Measurements from ENCODE around the gene OR10AD1. TPM values are rescaled to one million over a fixed set of nuclear protein-coding genes. Genes with fewer than 3 reads are reported as not detected.

OR10AD1 gene
- polyA plus RNA-seq, 1 of the 3 experiments (the other 2 are of a cell fraction): not detected

- Histone ChIP-seq H4K20me1 (ENCODE audit: insufficient read depth) (no peaks in the 10 kb centered on the region), H3K27ac (ENCODE audit: low read depth in 2 of 2, low read length in 1 of 2) (peak overlapping the region; percentile 80 to 96; a peak in 3 of 4 replicates), H3K9me3 (no peaks in the 10 kb centered on the region), H2AFZ (ENCODE audit: low read depth) (peak overlapping the region; percentile 86), H3K79me2 (ENCODE audit: insufficient read depth) (no peaks in the 10 kb centered on the region), H3K9me2 (no peaks in the 10 kb centered on the region), H3K4me2 (peak overlapping the region; percentile 83), H3K9ac (peak overlapping the region; percentile 71), H3F3A (replicated peaks; ENCODE audit: insufficient read depth) (no peaks in the 10 kb centered on the region), H3K27me3 (ENCODE audit: insufficient read depth) (no peaks in the 10 kb centered on the region), H3K36me3 (replicated peaks in 1 of 2; ENCODE audit: control insufficient read depth in 1 of 2, insufficient read depth in 2 of 2, low read length in 1 of 2) (no peaks in the 10 kb centered on the region), H3K4me1 (ENCODE audit: control insufficient read depth in 1 of 2, insufficient read depth in 2 of 2, low read depth in 1 of 2, low read length in 1 of 2) (peaks cover 9 to 26% of the 10 kb centered on the region in 2 experiments; a peak in 3 of 4 replicates), H3K4me3 (ENCODE audit: low read depth in 2 of 2, low read length in 1 of 2) (peak overlapping the region; percentile 65 to 90)
- POLR2A ChIA-PET: interaction anchor here (1.0 to 1.5 kb wide), 4 partner anchors 10 to 27 kb away, joined by 3 to 11 read pairs (median 3); partner anchors contain the start of gene ASB8
- peak; percentile 81 for DNase-seq
- CTCF ChIA-PET: interaction anchor here (0.7 to 8.2 kb wide), 12 partner anchors 10 to 434 kb away, joined by 3 to 90 read pairs (median 4); partner anchors contain the start of gene ASB8
- TF ChIP-seq ELF1 (IDR thresholded peaks at IDR 0.05): no peak
- no peak for TF ChIP-seq FOXJ3 (CRISPR knock-in tag; IDR thresholded peaks at IDR 0.05)
- TF ChIP-seq RXRA (IDR thresholded peaks at IDR 0.05; ENCODE audit: borderline replicate concordance, low read depth): no peak
- TF ChIP-seq CTCF (IDR thresholded peaks at IDR 0.05): 0 out of 2 replicates have a peak, but pooled peaks have one; percentile 2
- TF ChIP-seq FOXM1 (IDR thresholded peaks at IDR 0.05; ENCODE audit: low read depth): no peak
- TF ChIP-seq TAF1 (IDR thresholded peaks at IDR 0.05; ENCODE audit: borderline replicate concordance, low read depth, low read length): no peak
- 27% methylated on average over 6 of the region's 61 CpGs for WGBS (ENCODE audit: low lambda C conversion rate)
Observed at GRCh38 chr12:48183876-48184548, 19.1 kb downstream of the OR10AD1 start.

- peak; percentile 91 for DNase-seq
- POLR2A ChIA-PET: interaction anchor here (0.6 to 1.4 kb wide), 7 partner anchors 9 to 482 kb away, joined by 3 to 11 read pairs (median 3); partner anchors contain the start of genes ASB8 and SENP1
- peak; percentile 82; the same call in 1 of the 2 replicates for TF ChIP-seq ELF1 (IDR thresholded peaks at IDR 0.05)
- TF ChIP-seq EZH2phosphoT487 (IDR thresholded peaks at IDR 0.05; ENCODE audit: borderline replicate concordance, low read depth): no peak
- peak; percentile 72; the same call in 1 of the 2 replicates for TF ChIP-seq POLR2AphosphoS5 (IDR thresholded peaks at IDR 0.05; ENCODE audit: low read depth, low read length)
- peak; percentile 56 for TF ChIP-seq NRF1 (IDR thresholded peaks at IDR 0.05; ENCODE audit: low read depth, low read length)
- peak; percentile 54 for TF ChIP-seq CTCF (IDR thresholded peaks at IDR 0.05)
- peak; percentile 19; the same call in 1 of the 2 replicates for TF ChIP-seq SIN3A (IDR thresholded peaks at IDR 0.05; ENCODE audit: borderline replicate concordance, low read depth, low read length)
- TF ChIP-seq MXI1 (IDR thresholded peaks at IDR 0.05; ENCODE audit: low read depth, low read length): peak; percentile 65; the same call in 1 of the 2 replicates
- TF ChIP-seq TEAD4 (IDR thresholded peaks at IDR 0.05; ENCODE audit: borderline replicate concordance, insufficient read depth): no peak
- no peak for TF ChIP-seq REST (IDR thresholded peaks at IDR 0.05; ENCODE audit: low read depth, low read length)
- TF ChIP-seq RCOR1 (IDR thresholded peaks at IDR 0.05; ENCODE audit: low read length): no peak
- TF ChIP-seq RFX5 (IDR thresholded peaks at IDR 0.05; ENCODE audit: low read length): peak; percentile 95
- TF ChIP-seq RAD21 (IDR thresholded peaks at IDR 0.05; ENCODE audit: low read length): peak; percentile 40
Observed at GRCh38 chr12:48183091-48183875, 19.8 kb downstream of the OR10AD1 start, which contains the start of gene CCDC184. TSS of gene CCDC184 (plus strand) at chr12:48183644. CDS start at chr12:48184123, 479 bp downstream.

More at GRCh38 chr12:48183091-48183875, 19.8 kb downstream of the OR10AD1 start, which contains the start of gene CCDC184:
- CTCF ChIA-PET: interaction anchor here (0.6 to 8.2 kb wide), 22 partner anchors 10 to 435 kb away, joined by 3 to 90 read pairs (median 4); partner anchors contain the start of genes ASB8 and TMEM106C
- peak within 1 kb of the TSS; percentile 86 for H2AFZ ChIP-seq (ENCODE audit: low read depth)
- H3K4me3 ChIP-seq (ENCODE audit: low read depth in 2 of 2, low read length in 1 of 2): peak within 1 kb of the TSS; percentile 65 to 90
- H3K4me2 ChIP-seq: peak within 1 kb of the TSS; percentile 83
- no peaks in the 10 kb centered on the region for H3K9me2 ChIP-seq
- no peaks in the 10 kb centered on the region for H3K36me3 ChIP-seq (replicated peaks in 1 of 2; ENCODE audit: control insufficient read depth in 1 of 2, insufficient read depth in 2 of 2, low read length in 1 of 2)
- peaks cover 9 to 26% of the 10 kb centered on the region in 2 experiments; a peak in 3 of 4 replicates for H3K4me1 ChIP-seq (ENCODE audit: control insufficient read depth in 1 of 2, insufficient read depth in 2 of 2, low read depth in 1 of 2, low read length in 1 of 2)
- no peaks in the 10 kb centered on the region for H4K20me1 ChIP-seq (ENCODE audit: insufficient read depth)
- peak within 1 kb of the TSS; percentile 80 to 96 for H3K27ac ChIP-seq (ENCODE audit: low read depth in 2 of 2, low read length in 1 of 2)
- no peaks in the 10 kb centered on the region for H3K27me3 ChIP-seq (ENCODE audit: insufficient read depth)
- H3F3A ChIP-seq (replicated peaks; ENCODE audit: insufficient read depth): no peaks in the 10 kb centered on the region
- H3K9me3 ChIP-seq: no peaks in the 10 kb centered on the region
- H3K79me2 ChIP-seq (ENCODE audit: insufficient read depth): no peaks in the 10 kb centered on the region
- WGBS (ENCODE audit: low lambda C conversion rate): 1% methylated on average over 16 of the region's 61 CpGs
- peak within 1 kb of the TSS; percentile 71 for H3K9ac ChIP-seq

All from SK-N-SH (cell line).